NOMO-1 treated with DMSO at 0.1 percent for 48 hours (cell line): ENCODE results near the gene A2M.

Source experiments
- DNase-seq: peaks from one replicate; lab custom pipeline; 2025; ENCODE audit not compliant: unreplicated experiment; lab: John Stamatoyannopoulos, UW

A2M gene

DNA sequence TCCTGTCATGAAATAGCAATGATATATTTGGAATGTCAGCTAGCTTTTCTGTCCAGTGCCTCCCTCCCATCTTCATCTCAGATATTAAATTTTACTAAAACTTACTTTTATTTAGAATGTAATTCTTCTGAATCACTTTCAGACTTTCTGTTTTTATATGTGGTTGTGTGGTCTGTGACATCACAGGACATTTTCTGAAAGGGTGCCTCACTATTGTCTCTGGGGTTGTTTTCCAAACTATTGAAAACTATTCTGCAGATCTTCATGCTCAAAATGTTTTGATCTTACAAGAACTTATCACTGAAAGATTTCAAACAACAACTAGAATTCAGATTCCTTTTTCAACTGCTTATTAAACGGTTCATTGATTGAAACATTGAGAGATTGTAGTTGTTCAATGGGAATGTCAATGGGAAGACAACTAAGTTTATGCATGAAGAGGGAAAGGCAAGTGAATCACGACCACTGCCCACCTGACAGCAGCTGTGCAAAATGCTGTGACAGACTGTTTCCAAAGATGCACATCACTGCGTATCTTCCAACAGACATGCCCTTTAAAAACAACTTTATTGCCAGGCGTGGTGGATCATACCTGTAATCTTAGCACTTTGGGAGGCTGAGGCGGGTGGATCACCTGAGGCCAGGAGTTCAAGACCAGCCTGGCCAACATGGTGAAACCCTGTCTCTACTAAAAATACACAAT lies 75.1 kb downstream of the A2M start:
- DNase-seq = no peak

DNA sequence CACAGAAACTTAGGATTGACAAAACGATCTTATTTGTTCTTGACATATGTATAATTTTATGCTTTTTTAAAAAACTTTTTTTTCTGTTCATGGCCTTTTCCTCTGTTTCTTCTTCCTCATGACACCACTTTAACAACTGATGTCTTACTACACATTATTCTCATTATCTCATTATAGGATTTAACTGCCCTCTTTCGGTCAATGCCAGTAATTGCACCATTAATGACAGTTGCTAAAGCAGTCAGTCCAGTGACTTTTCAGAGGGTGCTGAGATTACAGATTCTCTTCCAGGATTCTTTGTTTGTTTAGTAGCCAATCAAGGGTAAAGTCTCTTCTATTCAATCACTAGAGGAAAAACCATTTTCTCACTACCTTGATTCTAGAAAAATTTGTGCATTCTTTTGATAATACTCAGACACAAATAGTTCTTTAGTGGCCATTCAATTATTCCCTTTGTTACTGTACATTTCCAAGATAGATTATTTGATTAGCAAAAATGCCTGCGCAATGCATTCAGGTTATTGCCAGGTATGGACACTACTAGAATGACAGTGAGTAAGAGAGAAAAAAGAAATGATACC lies 76.2 kb downstream of the A2M start:
- peak; percentile 54 for DNase-seq

DNA sequence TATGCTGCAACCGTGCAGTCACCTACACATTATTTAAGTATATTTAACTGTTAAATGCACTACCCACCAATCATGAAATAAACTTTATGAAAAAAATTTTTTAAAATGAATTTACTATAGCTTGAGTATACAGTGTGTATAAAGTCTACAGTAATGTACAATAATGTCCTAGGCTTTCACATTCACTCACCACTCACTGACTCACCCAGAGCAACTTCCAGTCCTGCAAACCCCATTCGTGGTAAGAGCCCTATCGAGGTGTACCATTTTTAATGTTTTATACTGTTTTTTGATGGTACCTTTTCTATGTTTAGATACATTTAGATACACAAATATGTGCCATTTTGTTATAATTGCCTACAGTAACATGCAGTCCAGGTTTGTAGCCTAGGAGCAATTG lies 78.3 kb downstream of the A2M start:
- DNase-seq = no peak

DNA sequence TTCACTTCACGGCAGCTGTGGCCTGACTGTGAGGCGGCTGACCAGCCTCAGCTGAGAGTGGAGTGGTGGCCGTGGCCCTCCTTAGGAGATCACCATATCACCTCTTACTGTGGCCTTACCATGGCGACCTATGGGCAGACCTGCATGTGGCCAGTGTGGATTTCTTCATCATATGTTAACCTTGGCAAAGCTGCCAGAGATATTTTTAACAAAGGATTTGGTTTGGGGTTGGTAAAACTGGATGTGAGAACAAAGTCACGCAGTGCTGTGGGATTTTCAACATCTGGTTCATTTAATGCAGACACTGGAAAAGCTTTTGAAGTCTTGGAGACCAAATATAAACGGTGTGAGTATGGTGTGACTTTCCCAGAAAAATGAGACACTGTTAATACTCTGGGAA lies 79.5 kb downstream of the A2M start:
- DNase-seq = no peak

DNA sequence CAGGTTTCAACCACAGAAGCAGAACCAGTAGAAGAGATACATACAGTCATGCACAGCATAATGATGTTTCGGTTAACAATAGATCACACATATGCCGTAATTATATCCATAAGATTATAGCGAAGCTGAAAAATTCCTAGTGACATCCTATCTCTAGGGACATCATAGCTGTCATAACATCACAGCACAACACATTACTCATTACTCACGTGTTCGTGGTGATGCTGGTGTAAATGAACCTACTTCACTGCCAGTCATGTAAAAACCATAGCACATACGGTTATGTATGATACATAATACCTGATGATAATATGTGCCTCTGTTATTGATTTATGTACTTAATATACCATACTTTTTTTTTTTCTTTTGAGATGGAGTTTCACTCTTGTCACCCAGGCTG lies 81.6 kb downstream of the A2M start:
- DNase-seq = no peak

DNA sequence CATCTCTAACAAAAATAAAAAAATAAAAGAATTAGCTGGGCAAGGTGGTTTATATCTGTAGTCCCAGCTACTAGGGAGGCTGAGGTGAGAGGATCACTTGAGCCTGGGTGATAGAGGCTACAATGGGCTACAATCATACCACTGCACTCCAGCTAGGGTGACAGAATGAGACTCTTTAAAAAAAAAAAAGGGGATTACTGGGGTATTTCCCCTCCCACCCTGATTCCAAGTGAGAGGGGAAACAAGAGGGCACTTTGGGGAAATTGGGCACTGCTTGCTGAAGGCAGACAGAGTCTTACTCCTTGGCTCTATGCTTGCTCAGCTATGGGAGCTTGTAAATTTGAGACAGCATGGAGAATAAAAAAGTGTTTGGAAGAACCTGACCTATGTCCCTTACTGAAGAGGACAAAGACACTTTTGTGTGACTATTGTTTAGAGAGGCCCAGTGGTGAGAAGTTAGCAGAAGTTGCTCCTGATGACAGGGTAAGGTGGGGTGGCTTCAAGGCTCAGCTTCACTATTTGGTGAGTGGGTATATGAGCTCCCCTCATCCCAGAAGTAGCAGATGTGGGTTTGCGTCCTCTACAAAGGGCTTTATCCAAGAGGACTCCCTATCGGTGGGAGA lies 82.3 kb downstream of the A2M start:
- no peak for DNase-seq

DNA sequence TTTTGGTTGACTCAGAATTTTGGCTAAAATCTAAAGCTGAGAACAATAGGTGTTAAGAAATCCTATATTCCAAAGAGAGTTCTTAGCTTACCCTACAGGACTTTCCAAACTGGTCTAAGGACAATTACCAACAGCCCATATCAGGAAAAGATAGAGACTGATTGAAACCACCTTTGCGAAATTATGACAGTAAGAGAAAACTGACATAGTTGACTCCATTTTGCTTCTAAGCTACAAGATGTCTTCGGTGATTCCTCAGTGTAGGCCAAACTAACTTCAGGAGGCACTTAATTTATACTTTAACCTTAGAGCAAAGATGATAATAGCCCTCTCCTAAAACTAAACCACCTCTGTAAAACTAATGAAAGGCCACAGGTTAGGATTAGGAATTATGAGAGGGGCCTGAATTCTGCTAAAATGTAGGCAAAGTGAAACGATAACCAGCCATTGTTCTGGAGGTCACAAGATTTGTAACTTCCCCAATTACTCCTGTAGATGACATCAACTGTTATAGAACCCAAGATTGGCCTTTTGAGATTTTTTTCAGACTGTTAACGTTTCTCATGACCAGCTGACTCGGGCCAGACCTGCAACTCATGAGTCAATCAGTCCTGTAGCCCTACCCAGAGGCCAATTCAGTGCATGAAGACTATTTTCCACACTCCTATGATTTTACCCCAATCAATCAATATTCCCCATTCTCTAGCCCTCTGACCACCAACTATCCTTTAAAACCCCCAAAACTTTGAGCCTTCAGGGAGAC lies 83.3 kb downstream of the A2M start:
- DNase-seq = peak; percentile 66

DNA sequence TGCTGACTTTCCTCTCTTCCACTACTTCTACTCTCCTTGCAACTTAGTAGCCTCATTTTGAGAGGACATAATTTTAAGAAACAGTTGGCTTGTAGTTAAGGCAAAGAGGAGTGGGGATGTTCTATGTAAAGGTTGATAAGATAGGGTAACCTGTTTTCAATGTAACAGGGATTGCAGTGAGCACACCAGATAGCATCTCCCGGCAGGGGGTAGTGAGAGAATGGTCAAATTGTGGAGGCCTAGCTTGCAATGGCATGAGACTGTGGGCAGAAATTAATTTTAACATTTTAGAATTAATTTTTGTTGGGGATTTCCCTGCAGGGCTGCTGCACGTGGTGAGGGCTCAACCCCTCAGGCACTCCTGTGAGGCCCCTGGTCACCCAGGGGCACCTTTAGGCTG lies 84.9 kb downstream of the A2M start:
- DNase-seq = no peak

DNA sequence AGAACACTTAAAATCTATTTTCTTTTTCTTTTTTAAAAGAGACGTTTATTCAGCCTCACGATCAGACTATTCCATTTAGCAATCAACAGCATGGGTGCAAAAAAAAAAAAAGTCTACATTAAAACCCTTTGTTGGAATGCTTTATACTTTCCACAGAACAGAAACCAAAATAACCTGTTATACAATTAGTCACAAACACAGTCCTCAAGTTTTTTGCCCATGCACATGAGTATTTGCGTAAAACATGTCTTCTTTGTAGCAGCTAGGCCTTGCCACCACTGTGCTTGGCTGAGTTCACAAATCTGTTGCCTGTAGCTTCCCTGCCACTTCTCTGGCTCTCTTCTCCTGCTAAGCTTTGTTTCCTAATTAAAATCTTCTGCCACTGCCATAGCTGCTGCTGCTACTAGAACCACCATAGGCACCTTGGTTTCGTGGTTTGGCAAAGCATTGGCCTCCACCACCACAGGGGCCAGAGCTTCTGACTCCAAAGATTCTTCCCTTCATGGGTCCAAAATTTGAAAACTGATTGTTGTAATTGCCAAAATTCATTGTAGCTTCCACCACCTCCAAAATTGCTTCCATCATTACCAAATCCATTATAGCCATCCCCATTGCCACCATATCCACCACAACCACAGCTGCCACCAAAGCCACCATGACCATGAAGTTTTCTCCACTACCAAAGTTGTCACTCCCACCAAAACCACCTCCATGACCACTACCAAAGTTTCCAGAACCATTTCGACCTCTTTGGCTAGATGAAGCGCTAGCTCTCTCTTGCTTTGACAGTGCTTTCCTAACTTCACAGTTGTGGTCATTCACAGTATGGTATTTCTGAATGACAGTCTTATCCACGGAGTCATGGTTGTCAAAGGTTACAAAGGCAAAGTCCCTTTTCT lies 88.3 kb downstream of the A2M start:
- no peak for DNase-seq

DNA sequence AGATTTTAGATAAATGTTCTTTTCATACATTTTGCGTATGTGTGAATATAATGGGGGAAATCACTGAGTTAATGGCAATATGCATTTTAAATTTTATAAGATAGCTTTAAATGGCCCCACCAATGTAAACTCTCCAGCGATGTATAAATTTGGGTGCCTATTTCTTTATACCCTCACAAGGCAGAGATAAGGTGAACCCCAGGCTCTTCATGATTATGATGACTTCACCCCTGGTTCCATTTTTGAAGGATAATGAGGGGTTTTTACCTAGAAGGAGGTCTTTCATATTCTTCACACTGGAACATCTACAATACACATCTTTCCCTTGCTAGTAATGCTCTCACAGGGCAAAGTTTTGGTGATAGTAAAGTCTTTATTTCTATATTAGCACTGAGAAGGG lies 91.2 kb downstream of the A2M start:
- no peak for DNase-seq

DNA sequence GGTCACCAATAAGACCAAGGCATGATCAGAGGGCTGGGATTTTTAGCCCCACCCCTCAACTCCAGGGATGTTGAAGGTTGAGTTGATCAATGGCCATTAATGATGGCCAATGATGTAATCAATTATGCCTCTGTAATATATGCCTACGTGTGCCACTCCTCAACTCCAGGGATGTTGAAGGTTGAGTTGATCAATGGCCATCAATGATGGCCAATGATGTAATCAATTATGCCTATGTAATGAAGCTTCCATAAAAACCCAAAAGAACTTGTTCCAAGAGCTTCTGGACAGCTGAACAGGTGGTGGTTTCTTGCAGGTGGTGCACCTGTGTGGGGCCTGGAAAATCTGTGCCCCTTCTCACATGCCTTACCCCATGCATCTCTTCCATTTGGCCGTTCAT lies 93.1 kb downstream of the A2M start:
- DNase-seq = no peak
